ENCODE measurements around the gene NDUFAF4. TPM values are rescaled to one million over a fixed set of nuclear protein-coding genes. Genes with fewer than 3 reads are reported as not detected.

The NDUFAF4 gene
- total RNA-seq, 2 donors from 2014 or later = 35.3 to 48.2 TPM

DNA sequence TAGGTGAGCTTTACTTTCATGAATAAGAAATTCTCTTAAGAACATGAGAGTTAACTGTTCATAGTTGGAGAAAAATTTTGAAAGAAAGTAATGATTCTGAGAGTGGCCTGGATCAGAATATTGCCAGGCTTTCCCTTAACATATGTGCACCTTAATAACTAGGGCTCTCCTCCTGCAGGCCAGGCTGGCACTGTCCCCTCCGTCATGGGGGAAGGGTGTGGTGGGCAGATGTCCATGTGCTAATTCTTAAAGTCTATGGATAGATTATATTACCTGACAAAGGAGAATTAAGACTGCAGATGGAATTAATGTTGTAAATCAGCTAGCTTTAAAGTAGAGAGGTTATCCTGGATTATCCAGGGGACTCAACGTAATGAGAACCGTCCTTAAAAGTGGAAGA, 15.9 kb upstream of the NDUFAF4 start:
- intact Hi-C loops (cut with DNase I) = no loop called here
- H3K4me1 ChIP-seq = no peaks in the 10 kb centered on the region
- H3K9me3 ChIP-seq = no peaks in the 10 kb centered on the region
- H3K4me3 ChIP-seq = no peak overlapping the region
- no peaks in the 10 kb centered on the region for H3K36me3 ChIP-seq
- no peak for TF ChIP-seq CTCF (IDR thresholded peaks at IDR 0.05)
- no peak for DNase-seq
- no peaks in the 10 kb centered on the region for H3K27me3 ChIP-seq
- no peak overlapping the region for H3K9ac ChIP-seq (ENCODE audit: low read depth in 2 of 2, low read length in 2 of 2)
- no peak overlapping the region for H3K27ac ChIP-seq

DNA sequence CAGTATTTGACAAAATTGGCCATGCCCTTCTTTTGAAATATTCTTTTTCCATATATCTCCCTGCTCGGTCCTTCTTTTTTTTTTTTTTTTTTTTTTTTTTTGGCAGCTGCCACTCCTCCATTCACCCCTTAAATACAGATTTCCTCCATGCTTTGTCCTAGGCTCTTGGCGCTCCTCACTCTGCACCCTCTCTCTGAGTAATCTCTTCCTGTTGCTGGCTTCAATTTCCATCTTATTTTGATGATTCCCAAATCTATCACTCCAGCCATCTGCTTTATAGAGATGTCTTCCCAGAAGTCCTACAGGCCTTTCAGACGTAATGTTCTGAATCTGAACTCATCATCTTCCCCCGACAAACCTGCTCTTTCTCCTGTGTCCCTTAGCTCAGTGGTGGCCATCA, 14.1 kb upstream of the NDUFAF4 start:
- Histone ChIP-seq H3K9me3 (no peaks in the 10 kb centered on the region), H3K4me1 (no peaks in the 10 kb centered on the region), H3K27ac (no peak overlapping the region), H3K36me3 (no peaks in the 10 kb centered on the region), H3K27me3 (no peaks in the 10 kb centered on the region), H3K9ac (ENCODE audit: low read depth in 2 of 2, low read length in 2 of 2) (no peak overlapping the region), H3K4me3 (no peak overlapping the region)
- no peak for TF ChIP-seq CTCF (IDR thresholded peaks at IDR 0.05)
- DNase-seq = no peak
- intact Hi-C loops (cut with DNase I) = no loop called here

GRCh38 chr6:96911171-96911570, 13.5 kb upstream of the NDUFAF4 start:
- DNase-seq = no peak
- H3K9ac ChIP-seq (ENCODE audit: low read depth in 2 of 2, low read length in 2 of 2) = no peak overlapping the region
- H3K4me1 ChIP-seq = no peaks in the 10 kb centered on the region
- H3K36me3 ChIP-seq = no peaks in the 10 kb centered on the region
- no peaks in the 10 kb centered on the region for H3K27me3 ChIP-seq
- intact Hi-C loops (cut with DNase I) = no loop called here
- no peaks in the 10 kb centered on the region for H3K9me3 ChIP-seq
- no peak overlapping the region for H3K4me3 ChIP-seq
- no peak overlapping the region for H3K27ac ChIP-seq
- no peak for TF ChIP-seq CTCF (IDR thresholded peaks at IDR 0.05)

DNA sequence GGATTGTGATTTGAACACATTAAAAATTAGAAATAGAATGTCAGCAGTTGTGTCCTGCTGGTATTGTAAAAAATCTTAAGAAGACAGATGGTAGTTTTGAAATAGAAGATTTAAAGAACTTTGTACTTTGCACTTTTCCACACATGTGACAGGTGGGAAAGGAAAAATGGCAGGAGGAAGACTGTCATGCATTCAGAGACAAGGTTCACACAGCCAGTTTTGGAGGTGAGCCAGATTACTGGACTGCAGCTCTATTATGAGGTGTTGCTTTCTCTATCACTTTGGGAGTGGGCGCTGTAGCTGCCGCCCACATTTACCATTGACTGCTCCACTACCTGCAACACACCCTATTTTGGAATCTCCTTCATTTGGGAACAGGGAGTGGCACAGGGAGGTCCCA, 12.1 kb upstream of the NDUFAF4 start:
- no peaks in the 10 kb centered on the region for H3K4me1 ChIP-seq
- no peak overlapping the region for H3K27ac ChIP-seq
- no peaks in the 10 kb centered on the region for H3K27me3 ChIP-seq
- TF ChIP-seq CTCF (IDR thresholded peaks at IDR 0.05) = no peak
- no peaks in the 10 kb centered on the region for H3K36me3 ChIP-seq
- H3K9ac ChIP-seq (ENCODE audit: low read depth in 2 of 2, low read length in 2 of 2) = no peak overlapping the region
- DNase-seq = peak; percentile 32
- no peaks in the 10 kb centered on the region for H3K9me3 ChIP-seq
- no peak overlapping the region for H3K4me3 ChIP-seq
- intact Hi-C loops (cut with DNase I) = loop anchor here (5.0 kb wide), 1 partner anchor 147 kb away; no protein-coding TSS in a partner anchor

DNA sequence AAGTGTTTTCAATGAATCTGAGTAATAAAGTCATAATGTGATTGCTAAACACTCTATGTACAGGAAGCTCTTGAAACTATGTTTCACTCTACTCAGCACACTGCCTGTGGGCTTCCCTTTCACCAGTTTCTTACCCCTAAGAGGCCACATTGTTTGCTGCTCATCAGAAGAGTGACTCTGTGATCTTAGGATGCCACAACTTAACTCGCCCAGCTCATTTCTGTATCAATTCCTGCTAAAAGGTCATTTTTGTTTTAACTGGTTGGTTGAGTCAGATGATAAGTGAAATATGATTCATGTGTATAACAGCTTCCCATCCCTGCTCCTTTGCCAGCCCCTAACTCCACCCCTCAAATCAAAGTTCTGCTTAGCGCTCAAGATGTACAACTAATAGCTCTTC, 9.8 kb upstream of the NDUFAF4 start:
- DNase-seq = no peak
- TF ChIP-seq CTCF (IDR thresholded peaks at IDR 0.05) = no peak
- no peak overlapping the region for H3K4me3 ChIP-seq
- intact Hi-C loops (cut with DNase I) = loop anchor here (5.0 kb wide), 1 partner anchor 150 kb away; no protein-coding TSS in a partner anchor
- H3K27ac ChIP-seq = no peak overlapping the region
- no peak overlapping the region for H3K9ac ChIP-seq (ENCODE audit: low read depth in 2 of 2, low read length in 2 of 2)
- H3K36me3 ChIP-seq = no peaks in the 10 kb centered on the region
- no peaks in the 10 kb centered on the region for H3K9me3 ChIP-seq
- H3K4me1 ChIP-seq = no peaks in the 10 kb centered on the region
- H3K27me3 ChIP-seq = no peaks in the 10 kb centered on the region

DNA sequence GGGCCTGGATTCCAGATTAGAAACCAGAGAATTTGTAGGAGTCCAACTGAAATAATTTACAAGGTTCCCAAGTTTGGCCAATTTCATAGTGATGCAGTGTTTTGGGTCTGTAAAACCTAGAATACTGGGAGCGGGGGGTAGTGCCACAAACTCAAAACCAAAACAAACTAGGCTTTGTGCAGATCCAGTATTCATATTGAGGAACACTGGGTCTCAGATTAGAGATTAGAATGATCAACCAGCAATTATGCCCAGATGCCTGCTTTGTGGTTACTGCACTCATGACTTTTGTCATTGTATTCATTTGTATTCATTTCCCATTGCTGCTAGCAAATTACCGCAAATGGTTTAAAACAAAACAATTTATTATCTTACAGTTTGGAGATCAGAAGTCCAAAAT, 3.2 kb upstream of the NDUFAF4 start:
- intact Hi-C loops (cut with DNase I) = no loop called here
- DNase-seq = no peak
- Histone ChIP-seq H3K36me3 (no peaks in the 10 kb centered on the region), H3K27ac (no peak overlapping the region), H3K9ac (ENCODE audit: low read depth in 2 of 2, low read length in 2 of 2) (no peak overlapping the region), H3K9me3 (no peaks in the 10 kb centered on the region), H3K4me3 (no peak overlapping the region), H3K4me1 (no peaks in the 10 kb centered on the region), H3K27me3 (no peaks in the 10 kb centered on the region)
- TF ChIP-seq CTCF (IDR thresholded peaks at IDR 0.05) = no peak

Measured in colonic mucosa (tissue), 4 donors.